GM12874 (cell line): ENCODE data around the gene MADCAM1.

Experiments
- CTCF ChIP-seq: IDR thresholded peaks from 2 replicates; pipeline ENCODE4 v1.5.1; 2011; ENCODE audit warnings: low read depth, mild to moderate bottlenecking, control low read depth, low read length, moderate library complexity; ENCODE audit not compliant: insufficient read depth

Gene MADCAM1

GRCh38 chr19:519449-519865 is 23.2 kb downstream of the MADCAM1 start:
- TF ChIP-seq CTCF, result no peak

DNA sequence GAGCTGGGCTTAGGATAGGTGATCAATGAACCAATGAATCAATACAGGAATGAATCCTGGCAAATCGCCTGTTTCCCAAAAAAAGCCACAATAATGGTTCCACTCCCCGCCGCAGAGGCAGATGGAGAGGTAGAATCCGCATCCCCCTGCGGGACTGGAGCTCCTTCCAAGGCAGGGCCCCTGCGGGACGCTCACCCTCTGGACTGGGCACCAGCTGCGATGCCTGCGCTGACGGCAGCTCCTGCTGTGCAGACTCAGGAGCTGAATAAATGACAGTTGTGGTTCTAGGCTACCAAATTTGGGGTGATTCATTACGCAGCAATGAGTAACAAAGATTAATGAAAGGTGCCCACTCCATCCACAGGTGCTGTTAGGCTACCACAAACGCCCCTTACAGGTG is 26.4 kb downstream of the MADCAM1 start:
- TF ChIP-seq CTCF, result no peak

DNA sequence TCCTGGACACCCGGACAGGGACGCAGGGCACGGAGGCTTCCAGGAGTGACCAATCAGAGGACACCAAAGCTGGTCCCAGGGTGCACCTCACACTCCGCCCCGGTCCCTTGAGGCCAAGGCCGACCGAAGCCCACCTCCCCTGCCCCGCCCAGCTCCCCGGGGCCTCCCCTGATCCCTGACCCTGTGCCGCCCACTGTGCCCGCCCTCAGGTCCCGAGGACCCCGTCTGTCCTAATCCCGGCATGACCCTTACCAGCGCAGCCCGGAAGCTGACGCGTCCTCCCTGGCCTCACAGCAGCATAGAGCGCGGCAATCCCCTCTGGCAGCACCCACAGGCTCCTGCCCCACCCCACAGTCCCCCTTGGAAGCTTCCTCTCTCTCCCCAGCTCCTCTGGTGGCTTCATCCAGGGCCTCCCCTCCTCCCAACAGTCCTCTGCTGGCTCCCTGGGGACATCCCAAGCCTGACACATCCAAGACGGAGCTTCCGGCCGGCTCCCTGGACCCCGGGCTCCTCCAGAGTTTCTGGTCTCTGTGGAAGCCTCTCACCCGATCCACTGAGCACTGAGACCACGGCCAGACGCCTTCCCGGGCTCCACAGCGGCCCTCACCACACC is 27.9 kb downstream of the MADCAM1 start:
- no peak for TF ChIP-seq CTCF

- TF ChIP-seq CTCF, result no peak
These were observed 28.7 kb downstream of the MADCAM1 start for GRCh38 chr19:525029-525428.

DNA sequence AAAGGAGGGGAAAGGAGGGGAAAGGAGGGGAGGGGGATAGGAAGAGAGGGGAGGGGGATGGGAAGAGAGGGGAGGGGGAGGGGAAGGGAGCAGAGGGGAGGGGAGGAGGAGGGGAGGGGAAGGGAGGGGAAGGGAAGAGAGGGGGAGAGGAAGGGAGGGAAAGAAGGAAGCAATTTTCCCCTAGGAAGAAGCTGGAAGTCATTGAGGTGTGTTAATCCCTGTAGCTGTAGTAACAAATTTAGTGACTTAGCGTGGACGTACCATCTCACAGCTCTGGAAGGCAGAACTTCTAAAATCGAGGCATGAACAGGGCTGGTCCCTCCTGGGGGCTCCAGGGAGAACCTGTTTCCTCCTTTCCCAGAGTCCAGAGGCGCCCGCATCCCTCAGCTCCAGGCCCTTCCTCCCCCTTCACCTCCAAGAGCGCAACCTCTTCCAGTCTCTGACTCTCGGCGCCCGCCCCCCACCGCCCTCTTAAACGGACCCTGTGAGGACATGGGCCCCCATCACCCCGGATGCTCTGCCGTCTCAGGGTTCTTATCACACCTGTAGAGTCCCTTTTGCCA is 29.7 kb downstream of the MADCAM1 start:
- TF ChIP-seq CTCF, result no peak

DNA sequence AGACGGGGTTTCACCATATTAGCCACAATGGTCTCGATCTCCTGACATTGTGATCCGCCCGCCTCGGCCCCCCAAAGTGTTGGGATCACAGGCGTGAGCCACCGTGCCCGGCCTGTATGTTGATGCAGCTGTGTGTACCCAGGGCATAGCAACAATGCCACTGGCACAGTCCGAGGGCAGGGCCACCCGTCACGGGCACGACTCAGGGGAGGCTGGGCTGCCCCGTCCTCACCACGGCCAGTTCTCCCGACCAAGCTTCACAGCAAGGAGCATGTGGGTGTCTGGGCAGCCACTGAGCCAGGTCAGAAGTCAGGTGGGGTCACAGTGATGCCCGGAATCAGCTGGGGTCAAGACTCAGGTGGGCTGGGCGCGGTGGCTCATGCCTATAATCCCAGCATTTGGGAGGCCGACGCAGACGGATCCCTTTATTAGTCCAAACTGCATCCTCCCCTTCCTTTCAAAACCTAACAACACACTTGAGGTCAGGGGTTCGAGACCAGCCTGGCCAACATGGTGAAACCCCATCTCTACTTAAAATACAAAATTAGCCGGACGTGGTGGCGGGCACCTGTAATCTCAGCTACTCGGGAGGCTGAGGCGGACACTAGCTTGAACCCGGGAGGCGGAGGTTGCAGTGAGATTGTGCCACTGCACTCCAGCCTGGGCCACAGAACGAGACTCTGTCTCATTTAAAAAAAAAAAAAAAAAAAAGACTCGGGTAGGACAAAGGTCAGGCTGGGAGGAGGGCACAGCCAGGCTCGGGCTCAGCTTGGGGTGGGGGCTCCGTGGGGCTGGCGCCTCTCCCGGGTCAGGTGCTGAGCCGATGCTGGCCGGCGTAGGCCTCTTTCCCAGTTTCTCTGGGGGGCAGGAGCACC is 34.1 kb downstream of the MADCAM1 start:
- no peak for TF ChIP-seq CTCF

GRCh38 chr19:531009-531752 is 34.9 kb downstream of the MADCAM1 start:
- peak; percentile 7; the same call in 1 of the 2 replicates for TF ChIP-seq CTCF
